Cardiac muscle cell (in vitro differentiated cells and primary cell): ENCODE results near the gene FHOD3. TPM values are rescaled to one million over a fixed set of nuclear protein-coding genes. Genes with fewer than 3 reads are reported as not detected.

Source experiments
- DNase-seq, 2 donors: peaks; one replicate each; pipeline versions ENCODE4 v3.0.0 to v3.0.0-alpha.2; 2010 to 2017; ENCODE audit warnings: low read depth in 1 of 2, low spot score in 1 of 2
- H3K27ac ChIP-seq: fragments of 200-600 bp; sonication (generic); 2 replicates; pipeline ENCODE4 v1.5.1; 2016
- H3K27me3 ChIP-seq: fragments of 200-600 bp; sonication (generic); 2 replicates; pipeline ENCODE4 v1.6.0; 2016; ENCODE audit warnings: control low read depth
- H3K36me3 ChIP-seq: fragments of 200-600 bp; sonication (generic); 2 replicates; pipeline ENCODE4 v1.5.1; 2016; ENCODE audit warnings: control low read depth
- H3K4me1 ChIP-seq: fragments of 200-600 bp; sonication (generic); 2 replicates; pipeline ENCODE4 v1.8.1; 2017; ENCODE audit warnings: low read depth, mild to moderate bottlenecking, mixed run types
- H3K4me3 ChIP-seq: fragments of 200-600 bp; sonication (generic); 2 replicates; pipeline ENCODE4 v1.5.1; 2016; ENCODE audit warnings: mild to moderate bottlenecking
- H3K9me3 ChIP-seq: fragments of 200-600 bp; sonication (generic); 2 replicates; pipeline ENCODE4 v1.5.1; 2017; ENCODE audit warnings: low read depth, mild to moderate bottlenecking, control low read depth
- CTCF ChIP-seq: IDR thresholded peaks from 2 replicates; pipeline ENCODE4 v1.5.1; 2012; ENCODE audit warnings: low read depth, mild to moderate bottlenecking, low read length
- polyA plus RNA-seq: library from polyadenylated mRNA; unstranded; fragments of >200 nt; fragmentation: Nextera tagmentation; extraction: Ambion mirVana; gene quantifications from 2 replicates; pipeline ENCODE4 v1.2.1, GENCODE V29; 2016
- total RNA-seq: library from RNA; depleted of rRNA; stranded (reverse); fragments of >200 nt; gene quantifications from 2 replicates; pipeline ENCODE4 v1.2.3, GENCODE V29; 2016

The FHOD3 gene
- total and polyA plus RNA-seq, 2 experiments from 2014 or later, result 127 to 347 TPM

GRCh38 chr18:36783792-36784191 lies 486.3 kb downstream of the FHOD3 start:
- no peaks in the 10 kb centered on the region for H3K27me3 ChIP-seq
- no peaks in the 10 kb centered on the region for H3K4me1 ChIP-seq
- H3K27ac ChIP-seq, result peak overlapping the region; percentile 18
- no peak for DNase-seq
- no peak overlapping the region for H3K4me3 ChIP-seq
- no peaks in the 10 kb centered on the region for H3K9me3 ChIP-seq
- H3K36me3 ChIP-seq, result peaks cover 38% of the 10 kb centered on the region
- TF ChIP-seq CTCF, result no peak

DNA sequence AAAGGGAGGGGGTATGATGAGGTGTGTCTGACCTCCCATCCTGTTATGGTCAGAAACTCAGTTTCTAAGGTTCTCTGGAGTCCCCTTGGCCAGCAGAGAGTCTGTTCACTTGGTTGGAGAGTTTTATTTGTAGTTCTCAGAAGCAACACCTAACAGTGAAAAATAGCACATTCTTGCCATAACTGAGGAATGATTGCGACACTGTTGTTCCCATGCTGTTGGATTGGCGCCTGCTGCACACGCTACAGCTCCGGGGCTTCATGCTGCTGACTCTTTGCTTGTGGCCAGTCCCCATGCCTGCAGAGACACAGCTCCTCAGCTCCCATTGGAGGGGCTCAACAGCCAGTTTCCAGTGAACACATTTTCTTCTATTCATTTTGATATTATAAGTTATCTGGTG lies 489.2 kb downstream of the FHOD3 start:
- Histone ChIP-seq H3K4me1 (no peaks in the 10 kb centered on the region), H3K27me3 (no peaks in the 10 kb centered on the region), H3K27ac (peak overlapping the region; percentile 4), H3K4me3 (no peak overlapping the region), H3K36me3 (peaks cover 24% of the 10 kb centered on the region), H3K9me3 (no peaks in the 10 kb centered on the region)
- DNase-seq, result peak in 1 of 2 donors; percentile 93
- TF ChIP-seq CTCF, result no peak

DNA sequence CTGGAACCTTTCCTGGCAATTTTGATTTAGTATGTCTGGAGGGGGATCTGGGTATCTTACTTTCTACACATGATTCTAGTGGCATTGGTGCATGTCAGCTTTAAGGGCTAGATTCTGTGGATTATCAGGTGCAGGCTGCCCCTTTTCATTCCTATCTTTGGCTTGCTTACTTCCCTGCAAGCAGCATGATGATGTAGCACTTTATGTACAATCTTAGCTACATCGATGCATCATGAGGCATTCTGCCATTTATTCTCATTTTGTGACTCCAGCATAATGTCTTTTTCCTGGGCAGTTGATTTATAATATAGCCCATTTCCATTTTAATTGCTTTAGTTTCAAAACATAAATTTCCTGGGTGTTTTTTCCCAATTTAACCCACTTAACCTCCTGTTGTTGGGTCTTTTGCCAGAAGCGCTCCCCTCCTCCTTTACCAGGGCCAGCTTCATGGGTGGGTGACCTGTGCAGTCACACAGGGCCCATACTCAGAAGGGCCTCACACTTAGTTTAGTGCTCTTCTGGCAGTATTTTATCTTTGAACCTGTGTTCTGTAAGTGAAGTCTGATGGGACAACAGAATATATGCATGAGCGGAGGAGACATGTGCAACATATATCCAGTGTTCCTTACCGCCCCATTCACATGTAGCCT lies 495.2 kb downstream of the FHOD3 start:
- no peak for TF ChIP-seq CTCF
- no peak for DNase-seq
- H3K9me3 ChIP-seq, result no peaks in the 10 kb centered on the region
- no peaks in the 10 kb centered on the region for H3K27me3 ChIP-seq
- no peak overlapping the region for H3K4me3 ChIP-seq
- no peak overlapping the region for H3K27ac ChIP-seq
- H3K36me3 ChIP-seq, result peaks cover 25% of the 10 kb centered on the region
- peaks cover 8% of the 10 kb centered on the region for H3K4me1 ChIP-seq

DNA sequence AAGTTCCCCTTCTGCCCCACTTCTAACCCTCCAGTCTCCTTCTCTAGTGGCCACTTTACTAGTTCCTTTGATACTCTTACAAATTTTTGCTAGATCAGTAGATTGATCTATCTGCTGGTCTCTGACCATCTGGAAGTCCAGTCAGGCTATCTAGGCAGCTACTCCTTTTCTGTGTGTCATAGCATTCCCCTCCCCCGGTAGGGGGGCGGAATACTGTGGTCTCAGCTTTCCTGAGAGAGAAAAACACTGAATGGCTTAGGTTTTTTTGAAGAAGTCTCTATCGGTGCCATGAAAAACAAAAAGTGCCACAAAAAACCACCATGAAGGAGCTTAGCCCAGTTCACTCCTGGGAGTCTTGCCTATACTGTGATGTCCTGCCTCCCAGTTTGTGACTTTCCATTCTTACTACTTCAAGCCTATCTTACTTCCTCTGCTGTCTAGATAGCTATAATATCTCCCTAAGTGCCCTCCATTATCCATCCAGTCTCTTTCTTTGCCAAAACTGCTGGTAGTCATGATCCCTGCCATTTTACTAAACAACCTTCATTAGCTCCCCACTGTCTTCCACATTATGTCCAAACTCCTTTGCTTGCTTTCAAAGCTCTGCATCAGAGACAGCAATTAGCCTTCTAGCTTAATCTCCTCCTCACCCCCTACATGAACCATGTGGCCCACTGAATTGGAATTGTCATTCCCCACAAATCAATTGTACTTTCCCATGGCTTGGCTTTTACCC lies 501.4 kb downstream of the FHOD3 start:
- no peak for DNase-seq
- Histone ChIP-seq H3K9me3 (no peaks in the 10 kb centered on the region), H3K4me3 (no peak overlapping the region), H3K27me3 (no peaks in the 10 kb centered on the region), H3K4me1 (peaks cover 7% of the 10 kb centered on the region), H3K36me3 (peaks cover 30% of the 10 kb centered on the region), H3K27ac (peak overlapping the region; percentile 55)
- TF ChIP-seq CTCF, result no peak

- peaks cover 7% of the 10 kb centered on the region for H3K36me3 ChIP-seq
- H3K4me3 ChIP-seq, result no peak overlapping the region
- no peak for TF ChIP-seq CTCF
- no peak for DNase-seq
- H3K27ac ChIP-seq, result no peak overlapping the region
- H3K27me3 ChIP-seq, result no peaks in the 10 kb centered on the region
- H3K9me3 ChIP-seq, result no peaks in the 10 kb centered on the region
- no peaks in the 10 kb centered on the region for H3K4me1 ChIP-seq
Measured at GRCh38 chr18:36805105-36805504, 507.6 kb downstream of the FHOD3 start.
